Measurements from ENCODE around the gene USP12.
"Not testable (repeated sequence)": the region's sequence is repeated elsewhere in the genome, so short reads cannot be mapped to it uniquely, and the experiment has no call there.

GRCh38 chr13:27141159-27141558, 30.5 kb downstream of the USP12 start:
- not testable (repeated sequence) for TF ChIP-seq CTCF, POLR2A (IDR thresholded peaks at IDR 0.05)
